HL-60 (cell line): ENCODE measurements around the gene KRTAP5-8.
"Not testable (repeated sequence)": the region's sequence is repeated elsewhere in the genome, so short reads cannot be mapped to it uniquely, and the experiment has no call there.

Experiments
- CTCF ChIP-seq: IDR thresholded peaks from one replicate; pipeline ENCODE4 v1.5.1; 2011; ENCODE audit warnings: low read length, control low read depth, inconsistent platforms; ENCODE audit not compliant: insufficient read depth
- GABPA ChIP-seq: IDR thresholded peaks from 2 replicates; pipeline ENCODE4 v1.6.1; 2012; ENCODE audit warnings: low read depth
- POLR2AphosphoS5 ChIP-seq: IDR thresholded peaks from 2 replicates; pipeline ENCODE4 v1.6.1; 2012; ENCODE audit warnings: low read depth
- SPI1 ChIP-seq: IDR thresholded peaks from 2 replicates; pipeline ENCODE4 v1.6.1; 2012; ENCODE audit warnings: low read depth, mild to moderate bottlenecking, borderline replicate concordance
- TF ChIP-seq, protein P1 (sequence below): IDR thresholded peaks from 2 replicates; pipeline ENCODE4 v1.6.1; 2012; ENCODE audit warnings: low read depth; ENCODE audit not compliant: insufficient replicate concordance

- TF ChIP-seq, protein P1, sequence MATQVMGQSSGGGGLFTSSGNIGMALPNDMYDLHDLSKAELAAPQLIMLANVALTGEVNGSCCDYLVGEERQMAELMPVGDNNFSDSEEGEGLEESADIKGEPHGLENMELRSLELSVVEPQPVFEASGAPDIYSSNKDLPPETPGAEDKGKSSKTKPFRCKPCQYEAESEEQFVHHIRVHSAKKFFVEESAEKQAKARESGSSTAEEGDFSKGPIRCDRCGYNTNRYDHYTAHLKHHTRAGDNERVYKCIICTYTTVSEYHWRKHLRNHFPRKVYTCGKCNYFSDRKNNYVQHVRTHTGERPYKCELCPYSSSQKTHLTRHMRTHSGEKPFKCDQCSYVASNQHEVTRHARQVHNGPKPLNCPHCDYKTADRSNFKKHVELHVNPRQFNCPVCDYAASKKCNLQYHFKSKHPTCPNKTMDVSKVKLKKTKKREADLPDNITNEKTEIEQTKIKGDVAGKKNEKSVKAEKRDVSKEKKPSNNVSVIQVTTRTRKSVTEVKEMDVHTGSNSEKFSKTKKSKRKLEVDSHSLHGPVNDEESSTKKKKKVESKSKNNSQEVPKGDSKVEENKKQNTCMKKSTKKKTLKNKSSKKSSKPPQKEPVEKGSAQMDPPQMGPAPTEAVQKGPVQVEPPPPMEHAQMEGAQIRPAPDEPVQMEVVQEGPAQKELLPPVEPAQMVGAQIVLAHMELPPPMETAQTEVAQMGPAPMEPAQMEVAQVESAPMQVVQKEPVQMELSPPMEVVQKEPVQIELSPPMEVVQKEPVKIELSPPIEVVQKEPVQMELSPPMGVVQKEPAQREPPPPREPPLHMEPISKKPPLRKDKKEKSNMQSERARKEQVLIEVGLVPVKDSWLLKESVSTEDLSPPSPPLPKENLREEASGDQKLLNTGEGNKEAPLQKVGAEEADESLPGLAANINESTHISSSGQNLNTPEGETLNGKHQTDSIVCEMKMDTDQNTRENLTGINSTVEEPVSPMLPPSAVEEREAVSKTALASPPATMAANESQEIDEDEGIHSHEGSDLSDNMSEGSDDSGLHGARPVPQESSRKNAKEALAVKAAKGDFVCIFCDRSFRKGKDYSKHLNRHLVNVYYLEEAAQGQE, result not testable (repeated sequence)
- TF ChIP-seq CTCF, GABPA, SPI1: not testable (repeated sequence)
- TF ChIP-seq POLR2AphosphoS5, result peak; percentile 59; the same call in 1 of the 2 replicates
Measured at GRCh38 chr11:71526796-71527575, 10.8 kb upstream of the KRTAP5-8 start, which contains the start of gene KRTAP5-7.
